Cardiac septum (tissue), 1 donor: ENCODE data around the gene CYP4F8. TPM values are rescaled to one million over a fixed set of nuclear protein-coding genes. Genes with fewer than 3 reads are reported as not detected.

Experiments
- DNase-seq: peaks from one replicate; pipeline ENCODE4 v3.0.0-alpha.2; 2020; ENCODE audit warnings: low spot score
- intact Hi-C: fragments of 100-400 bp; cut with DNase I; formaldehyde crosslinking; loops from one replicate; pipeline ENCODE4 v1.14.0; 2022
- total RNA-seq: library from RNA; stranded (reverse); fragmentation: NEBNext Ultra II Directional; extraction: Animal tissue kit (Norgen Biotek cat#: 25700); gene quantifications from one replicate; pipeline ENCODE4 v1.2.1, GENCODE V29; 2021
- donor health status: DM: no; HTN: no; CAD: no.

CYP4F8 gene
- total RNA-seq, 1 donor from 2014 or later, result not detected

DNA sequence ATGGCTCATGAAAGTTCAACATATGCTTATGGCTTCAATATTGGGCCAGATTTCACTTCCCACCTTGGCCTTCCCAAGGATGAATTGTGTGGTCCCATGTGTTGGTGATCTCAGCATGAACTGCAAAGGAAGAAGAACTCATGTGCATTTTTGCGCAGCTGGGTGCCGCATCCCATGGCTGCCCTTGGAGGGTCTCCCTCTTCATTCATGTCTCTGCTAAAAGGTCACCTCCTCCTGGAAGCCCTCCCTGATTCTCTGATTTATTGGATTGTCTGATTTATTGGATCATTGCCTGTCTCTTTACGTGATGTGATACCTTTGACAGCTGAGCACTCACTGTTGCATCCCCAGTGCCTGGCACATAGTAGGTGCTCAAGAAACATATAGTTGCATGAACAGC is 1.7 kb upstream of the CYP4F8 start:
- DNase-seq, result no peak
- intact Hi-C loops, result no loop called here

DNA sequence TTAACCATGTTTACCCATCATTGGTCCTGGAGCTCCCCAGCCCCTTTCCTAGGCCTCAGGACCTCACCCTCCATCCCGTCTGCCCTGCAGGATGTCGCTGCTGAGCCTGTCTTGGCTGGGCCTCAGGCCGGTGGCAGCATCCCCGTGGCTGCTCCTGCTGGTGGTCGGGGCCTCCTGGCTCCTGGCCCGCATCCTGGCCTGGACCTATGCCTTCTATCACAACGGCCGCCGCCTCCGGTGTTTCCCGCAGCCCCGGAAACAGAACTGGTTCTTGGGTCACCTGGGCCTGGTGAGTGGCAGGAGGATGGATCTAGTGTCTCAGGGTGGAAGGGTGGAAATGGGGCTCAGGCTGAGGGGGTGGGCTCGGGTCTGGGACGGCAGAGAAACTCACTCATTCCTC is 508 bp downstream of the CYP4F8 start:
- intact Hi-C loops, result no loop called here
- no peak for DNase-seq

- intact Hi-C loops, result no loop called here
- no peak for DNase-seq
Observed at GRCh38 chr19:15616183-15616582, 1.2 kb downstream of the CYP4F8 start.

DNA sequence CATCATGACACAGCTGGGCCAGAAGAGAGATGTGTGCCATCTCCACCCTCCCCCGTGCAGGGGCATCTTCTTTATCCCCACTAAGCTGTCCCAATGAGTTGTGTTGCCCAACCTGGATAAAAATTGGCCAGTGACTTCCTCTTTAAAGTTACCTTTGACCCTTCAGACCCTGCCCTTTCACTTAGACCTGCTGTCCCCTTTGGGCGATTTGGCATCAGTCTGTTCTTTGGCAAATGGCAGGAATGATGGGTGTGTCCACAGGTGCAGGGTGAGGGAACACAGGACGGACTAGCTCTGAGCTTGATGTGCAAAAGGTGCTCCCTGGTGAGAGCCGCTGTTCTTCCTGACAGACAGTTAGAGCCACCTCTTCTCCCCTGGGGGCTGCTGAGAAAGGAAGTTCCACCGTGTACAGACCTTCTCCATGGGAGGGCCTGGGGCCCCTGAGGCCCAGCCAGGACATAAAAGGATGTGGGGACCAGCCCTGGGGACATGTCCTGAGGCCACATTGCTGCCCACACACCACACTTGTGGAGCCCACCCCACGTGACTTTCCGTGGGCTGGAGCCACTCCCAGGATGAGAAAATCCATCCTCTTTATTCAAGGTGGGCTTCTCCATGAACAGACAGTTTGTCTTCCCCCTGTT is 1.7 kb downstream of the CYP4F8 start:
- intact Hi-C loops, result no loop called here
- DNase-seq, result no peak

- intact Hi-C loops, result no loop called here
Observed at GRCh38 chr19:15618321-15618720, 3.3 kb downstream of the CYP4F8 start.

DNA sequence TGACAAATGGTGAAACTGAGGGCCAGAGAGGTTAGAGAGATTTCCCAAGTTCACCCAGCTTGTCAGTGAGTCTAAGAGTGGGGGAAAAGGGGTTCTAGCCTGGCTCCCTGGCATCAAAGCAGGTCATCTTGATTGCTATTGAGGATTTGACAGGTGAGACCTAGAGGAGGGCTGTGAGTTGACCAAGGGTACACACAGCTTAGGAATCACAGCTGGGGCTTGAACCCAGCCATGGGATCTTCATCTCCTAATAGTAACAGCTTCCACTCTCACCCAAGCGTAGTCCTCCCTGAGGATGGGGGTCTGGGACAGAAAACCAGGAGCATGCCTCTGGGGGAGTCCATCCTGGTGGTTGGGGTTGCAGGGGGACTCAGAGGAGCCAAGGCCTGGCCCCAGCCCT is 6.8 kb downstream of the CYP4F8 start:
- DNase-seq, result no peak
- intact Hi-C loops, result no loop called here

More at GRCh38 chr19:15618321-15618720, 3.3 kb downstream of the CYP4F8 start:
- DNase-seq, result no peak

DNA sequence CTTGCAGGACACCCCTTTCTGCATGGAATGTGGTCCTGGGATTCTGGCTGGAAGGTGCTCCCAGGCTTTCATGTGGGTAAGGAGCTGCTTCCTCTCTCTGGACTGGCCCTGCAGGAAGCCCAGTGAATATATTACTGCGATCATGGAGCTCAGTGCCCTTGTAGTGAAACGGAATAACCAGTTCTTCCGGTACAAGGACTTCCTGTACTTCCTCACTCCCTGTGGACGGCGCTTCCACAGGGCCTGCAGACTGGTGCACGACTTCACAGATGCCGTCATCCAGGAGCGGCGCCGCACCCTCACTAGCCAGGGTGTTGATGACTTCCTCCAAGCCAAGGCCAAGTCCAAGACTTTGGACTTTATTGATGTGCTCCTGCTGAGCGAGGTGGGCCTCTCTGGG is 8.0 kb downstream of the CYP4F8 start:
- DNase-seq, result no peak
- intact Hi-C loops, result no loop called here

DNA sequence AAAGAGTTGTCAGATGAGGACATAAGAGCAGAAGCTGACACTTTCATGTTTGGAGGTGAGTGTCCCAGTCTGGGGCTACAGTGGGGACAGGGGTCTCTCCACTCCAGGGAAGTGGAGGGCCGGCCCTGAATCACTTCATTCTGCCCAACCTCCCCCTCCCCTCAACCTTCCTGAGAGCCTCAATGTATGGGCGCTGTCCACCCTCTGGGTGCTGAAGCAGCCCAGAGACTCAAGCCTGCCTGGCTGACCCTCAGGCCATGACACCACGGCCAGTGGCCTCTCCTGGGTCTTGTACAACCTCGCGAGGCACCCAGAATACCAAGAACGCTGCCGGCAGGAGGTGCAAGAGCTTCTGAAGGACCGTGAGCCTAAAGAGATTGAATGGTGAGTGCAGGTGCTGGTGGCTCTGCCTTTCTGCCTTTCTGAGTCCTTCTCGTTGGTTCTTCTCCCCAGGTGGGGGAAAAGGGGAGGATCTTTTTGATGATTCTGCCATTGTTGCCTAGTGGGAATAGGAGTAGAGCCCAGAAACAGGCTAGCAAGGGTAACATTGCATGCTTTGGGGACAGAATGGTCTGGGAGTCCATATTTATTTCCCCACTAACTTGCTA is 8.8 kb downstream of the CYP4F8 start:
- intact Hi-C loops, result no loop called here
- DNase-seq, result no peak

DNA sequence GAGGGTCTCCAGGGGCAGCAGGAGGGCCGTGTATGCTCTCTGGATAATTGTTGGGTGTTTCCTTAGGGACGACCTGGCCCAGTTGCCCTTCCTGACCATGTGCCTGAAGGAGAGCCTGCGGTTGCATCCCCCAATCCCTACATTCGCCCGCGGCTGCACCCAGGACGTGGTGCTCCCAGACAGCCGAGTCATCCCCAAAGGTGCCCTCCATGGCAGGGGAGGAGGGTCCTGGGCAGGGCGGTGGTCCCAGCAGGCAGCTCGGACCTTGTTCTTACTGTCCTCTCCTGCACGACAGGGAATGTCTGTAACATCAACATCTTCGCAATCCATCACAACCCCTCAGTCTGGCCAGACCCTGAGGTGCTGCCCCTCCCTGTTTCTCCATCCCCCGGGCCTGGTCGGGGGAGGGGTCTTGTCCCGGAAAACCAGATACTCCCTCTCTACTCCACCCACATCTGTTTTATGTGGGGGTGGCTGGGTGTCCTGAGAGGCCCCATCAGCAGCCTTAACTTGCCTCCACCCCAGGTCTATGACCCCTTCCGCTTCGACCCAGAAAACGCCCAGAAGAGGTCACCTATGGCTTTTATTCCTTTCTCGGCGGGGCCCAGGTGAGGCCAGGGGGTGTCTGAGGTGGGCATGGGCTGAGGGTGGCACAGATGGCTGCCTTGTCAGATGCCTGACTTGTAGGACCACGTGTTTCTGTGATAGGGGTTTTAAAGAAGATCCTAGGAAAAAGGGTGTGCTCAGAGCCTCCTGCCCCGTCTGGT is 13.4 kb downstream of the CYP4F8 start:
- no peak for DNase-seq
- intact Hi-C loops, result loop anchor here (5.0 kb wide), 2 partner anchors 239 to 554 kb away; no protein-coding TSS in a partner anchor

DNA sequence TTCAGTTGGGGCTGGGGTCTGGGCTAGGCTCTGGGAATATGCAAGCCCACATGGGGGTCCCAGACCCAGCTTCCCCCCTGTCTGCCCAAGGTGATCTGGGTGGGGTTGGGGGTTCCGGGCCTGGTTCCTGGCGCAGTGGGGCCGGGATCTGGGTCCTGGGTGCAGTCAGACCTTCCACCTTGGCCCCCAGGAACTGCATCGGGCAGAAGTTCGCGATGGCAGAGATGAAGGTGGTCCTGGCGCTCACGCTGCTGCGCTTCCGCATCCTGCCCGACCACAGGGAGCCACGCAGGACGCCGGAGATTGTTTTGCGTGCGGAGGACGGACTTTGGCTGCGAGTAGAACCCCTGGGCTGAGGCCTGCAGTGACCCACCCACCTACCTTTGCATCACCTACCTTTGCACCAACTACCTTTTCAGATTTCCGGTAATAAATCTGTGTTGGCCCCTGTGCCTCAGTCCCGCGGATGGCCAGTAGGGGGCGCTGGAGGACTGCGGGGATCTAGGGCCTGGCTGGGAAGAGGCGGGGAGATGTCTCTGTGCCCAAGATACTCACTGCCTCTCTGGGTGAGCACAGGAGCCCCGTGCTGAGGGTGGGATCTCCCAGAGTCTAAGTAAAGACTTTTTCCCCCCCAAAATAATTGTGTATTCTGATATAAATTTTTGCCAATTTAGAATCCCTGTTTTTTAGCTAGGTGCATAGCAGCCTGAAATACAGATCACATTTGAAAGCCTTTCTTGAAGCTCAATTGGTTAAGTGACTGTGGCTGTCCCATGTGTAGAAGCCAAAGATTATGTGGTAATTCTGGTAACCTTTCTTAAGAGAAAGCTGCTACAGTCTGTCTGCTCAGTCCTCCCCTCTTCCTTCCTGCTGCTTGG is 14.2 kb downstream of the CYP4F8 start:
- intact Hi-C loops, result loop anchor here (5.0 kb wide), 2 partner anchors 238 to 553 kb away; no protein-coding TSS in a partner anchor

DNA sequence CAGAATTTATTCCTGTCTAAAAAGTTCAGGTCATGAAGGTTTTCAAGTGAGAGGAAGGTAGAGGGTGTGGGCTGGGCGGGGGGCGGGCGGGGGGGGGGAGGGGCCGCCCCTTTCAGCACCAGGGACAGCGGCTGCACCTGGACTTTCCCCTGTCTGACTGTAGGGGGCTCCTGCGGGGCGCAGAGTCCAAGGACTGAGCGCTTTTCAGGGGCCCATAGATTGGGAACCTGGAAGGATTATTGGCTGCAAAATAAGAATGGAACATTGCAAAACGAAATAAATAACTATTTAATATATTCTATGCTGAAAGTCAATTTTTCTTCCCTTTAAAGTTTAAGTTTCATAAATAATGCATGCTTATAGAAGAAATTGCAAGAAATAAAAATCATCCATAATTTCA is 16.8 kb downstream of the CYP4F8 start:
- intact Hi-C loops, result loop anchor here (5.0 kb wide), 1 partner anchor 180 kb away; no protein-coding TSS in a partner anchor
- DNase-seq, result no peak

More for the DNA sequence above, 14.2 kb downstream of the CYP4F8 start:
- peak; percentile 93 for DNase-seq

GRCh38 chr19:15633082-15633835 is 18.2 kb downstream of the CYP4F8 start:
- intact Hi-C loops, result loop anchor here (5.0 kb wide), 1 partner anchor 179 kb away; no protein-coding TSS in a partner anchor
- no peak for DNase-seq

- intact Hi-C loops, result loop anchor here (5.0 kb wide), 1 partner anchor 178 kb away; no protein-coding TSS in a partner anchor
- DNase-seq, result no peak
Observed at GRCh38 chr19:15634105-15634504, 19.1 kb downstream of the CYP4F8 start.

GRCh38 chr19:15635016-15635805 is 20.2 kb downstream of the CYP4F8 start:
- DNase-seq, result no peak
- intact Hi-C loops, result no loop called here

- intact Hi-C loops, result no loop called here
- DNase-seq, result no peak
Observed at GRCh38 chr19:15636026-15636425, 21.0 kb downstream of the CYP4F8 start.

DNA sequence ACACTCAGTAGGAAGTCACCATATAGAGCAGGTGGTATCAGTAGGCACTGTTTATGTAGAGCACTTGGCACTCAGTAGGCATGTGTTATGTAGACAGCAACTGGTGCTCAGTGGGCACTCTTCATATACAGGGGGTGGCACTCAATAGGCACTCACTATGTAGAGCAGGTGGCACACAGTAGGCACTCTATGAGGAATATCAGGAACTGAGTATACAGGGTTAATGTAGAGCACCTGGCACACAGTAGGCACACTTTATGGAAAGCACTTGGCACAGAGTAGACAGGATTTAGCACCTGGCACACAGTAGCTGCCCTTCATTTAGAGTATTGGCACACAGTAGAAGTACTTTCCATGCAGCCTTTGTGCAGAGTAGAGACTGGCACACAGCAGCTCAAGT is 24.6 kb downstream of the CYP4F8 start:
- DNase-seq, result no peak
- intact Hi-C loops, result no loop called here

- peak; percentile 95 for DNase-seq
- intact Hi-C loops, result no loop called here
Observed at GRCh38 chr19:15640294-15640903, 25.4 kb downstream of the CYP4F8 start, which contains the start of gene CYP4F3. CYP4F3 (plus strand) TSS chr19:15640897; CDS start chr19:15641416, 519 bp downstream.
